ENCODE measurements around the gene GLDN. TPM values are rescaled to one million over a fixed set of nuclear protein-coding genes. Genes with fewer than 3 reads are reported as not detected.
"Not testable (repeated sequence)": the region's sequence is repeated elsewhere in the genome, so short reads cannot be mapped to it uniquely, and the experiment has no call there.

The GLDN gene
- total and polyA plus RNA-seq, 7 donors, result 0.46 to 5.5 (median 1.4) TPM; not detected in 1

DNA sequence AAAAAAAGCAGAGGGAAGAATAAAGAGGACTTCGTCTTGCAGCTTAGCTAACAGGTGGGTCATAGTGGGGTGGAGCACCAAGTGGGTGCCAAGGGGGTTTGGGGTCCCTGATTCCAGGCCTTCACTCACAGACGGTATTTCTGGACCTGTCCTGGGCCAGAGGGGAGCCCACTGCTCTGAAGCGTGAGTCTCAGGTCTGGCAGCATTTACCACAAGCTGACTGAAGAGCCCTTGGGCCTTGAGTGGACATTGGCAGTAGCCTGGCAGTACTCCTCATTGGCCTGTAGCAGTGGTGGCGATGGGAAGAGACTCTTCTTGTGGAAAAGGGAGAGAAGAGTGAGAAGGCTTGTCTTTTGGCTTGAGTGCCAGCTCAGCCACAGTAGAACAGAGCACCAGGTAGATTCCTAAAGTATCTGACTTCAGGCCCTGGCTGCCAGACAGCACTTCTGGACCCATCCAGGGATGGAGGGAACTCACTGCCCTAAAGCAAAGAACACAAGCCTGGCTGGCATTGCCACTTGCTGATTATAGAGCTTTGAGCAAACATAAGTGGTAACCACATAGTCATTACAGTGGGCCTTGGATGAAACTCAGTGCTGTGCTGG lies 72.9 kb downstream of the GLDN start:
- H3K36me3 ChIP-seq, result no peaks in the 10 kb centered on the region
- H3K9me3 ChIP-seq, result no peaks in the 10 kb centered on the region
- TF ChIP-seq, protein P1, sequence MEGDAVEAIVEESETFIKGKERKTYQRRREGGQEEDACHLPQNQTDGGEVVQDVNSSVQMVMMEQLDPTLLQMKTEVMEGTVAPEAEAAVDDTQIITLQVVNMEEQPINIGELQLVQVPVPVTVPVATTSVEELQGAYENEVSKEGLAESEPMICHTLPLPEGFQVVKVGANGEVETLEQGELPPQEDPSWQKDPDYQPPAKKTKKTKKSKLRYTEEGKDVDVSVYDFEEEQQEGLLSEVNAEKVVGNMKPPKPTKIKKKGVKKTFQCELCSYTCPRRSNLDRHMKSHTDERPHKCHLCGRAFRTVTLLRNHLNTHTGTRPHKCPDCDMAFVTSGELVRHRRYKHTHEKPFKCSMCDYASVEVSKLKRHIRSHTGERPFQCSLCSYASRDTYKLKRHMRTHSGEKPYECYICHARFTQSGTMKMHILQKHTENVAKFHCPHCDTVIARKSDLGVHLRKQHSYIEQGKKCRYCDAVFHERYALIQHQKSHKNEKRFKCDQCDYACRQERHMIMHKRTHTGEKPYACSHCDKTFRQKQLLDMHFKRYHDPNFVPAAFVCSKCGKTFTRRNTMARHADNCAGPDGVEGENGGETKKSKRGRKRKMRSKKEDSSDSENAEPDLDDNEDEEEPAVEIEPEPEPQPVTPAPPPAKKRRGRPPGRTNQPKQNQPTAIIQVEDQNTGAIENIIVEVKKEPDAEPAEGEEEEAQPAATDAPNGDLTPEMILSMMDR (IDR thresholded peaks at IDR 0.05), result no peak
- TF ChIP-seq EP300 (IDR thresholded peaks at IDR 0.05), result no peak
- TF ChIP-seq POLR2A (IDR thresholded peaks at IDR 0.05), result no peak
- TF ChIP-seq POLR2AphosphoS5 (IDR thresholded peaks at IDR 0.05), result no peak
- no peak overlapping the region for H3K4me3 ChIP-seq
- H3K27me3 ChIP-seq, result no peaks in the 10 kb centered on the region
- 91 to 93% methylated on average over 4 of the region's 4 CpGs for WGBS, 2 donors
- no peaks in the 10 kb centered on the region for H3K4me1 ChIP-seq
- no peak overlapping the region for H3K27ac ChIP-seq
- DNase-seq, result no peak
- intact Hi-C loops (cut with DNase I), result no loop called here

- Histone ChIP-seq H3K27me3 (no peaks in the 10 kb centered on the region), H3K4me3 (no peak overlapping the region), H3K27ac (no peak overlapping the region), H3K9me3 (no peaks in the 10 kb centered on the region), H3K36me3 (no peaks in the 10 kb centered on the region), H3K4me1 (no peaks in the 10 kb centered on the region)
- intact Hi-C loops (cut with DNase I), result no loop called here
- no peak for TF ChIP-seq POLR2AphosphoS5 (IDR thresholded peaks at IDR 0.05)
- TF ChIP-seq, protein P1 (IDR thresholded peaks at IDR 0.05), result no peak
- TF ChIP-seq EP300 (IDR thresholded peaks at IDR 0.05), result no peak
- TF ChIP-seq POLR2A (IDR thresholded peaks at IDR 0.05), result no peak
- WGBS, 2 donors, result 62 to 66% methylated on average over 4 of the region's 4 CpGs
- DNase-seq, result no peak
These were observed 74.7 kb downstream of the GLDN start for GRCh38 chr15:51416129-51416528.

DNA sequence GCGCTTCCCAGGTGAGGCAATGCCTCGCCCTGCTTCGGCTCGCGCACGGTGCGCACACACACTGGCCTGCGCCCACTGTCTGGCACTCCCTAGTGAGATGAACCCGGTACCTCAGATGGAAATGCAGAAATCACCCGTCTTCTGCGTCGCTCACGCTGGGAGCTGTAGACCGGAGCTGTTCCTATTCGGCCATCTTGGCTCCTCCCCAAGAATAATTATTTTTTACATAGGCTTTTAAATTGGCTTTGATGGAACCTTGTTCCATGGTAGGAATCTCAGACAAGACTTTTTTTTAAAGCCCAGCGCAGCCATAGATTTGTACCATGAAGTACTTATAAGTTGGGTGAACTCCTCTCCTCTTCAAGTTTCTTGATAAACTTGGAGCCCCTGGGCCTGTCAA lies 81.6 kb downstream of the GLDN start:
- intact Hi-C loops (cut with DNase I); DNase-seq; H3K9me3 ChIP-seq; H3K36me3 ChIP-seq; H3K27ac ChIP-seq; H3K4me1 ChIP-seq; H3K4me3 ChIP-seq; H3K27me3 ChIP-seq: not testable (repeated sequence)
- WGBS, 2 donors, result 95 to 96% methylated on average over 7 of the region's 16 CpGs

- WGBS, 2 donors, result 72 to 82% methylated on average over 1 of the region's 1 CpG
- no peaks in the 10 kb centered on the region for H3K36me3 ChIP-seq
- H3K4me1 ChIP-seq, result no peaks in the 10 kb centered on the region
- no peaks in the 10 kb centered on the region for H3K27me3 ChIP-seq
- intact Hi-C loops (cut with DNase I), result no loop called here
- no peak overlapping the region for H3K27ac ChIP-seq
- H3K9me3 ChIP-seq, result no peaks in the 10 kb centered on the region
- DNase-seq, result no peak
- TF ChIP-seq EP300 (IDR thresholded peaks at IDR 0.05) (no peak), POLR2AphosphoS5 (IDR thresholded peaks at IDR 0.05) (no peak), POLR2A (IDR thresholded peaks at IDR 0.05) (no peak)
- TF ChIP-seq, protein P1 (IDR thresholded peaks at IDR 0.05), result no peak
- H3K4me3 ChIP-seq, result no peak overlapping the region
These were observed 83.3 kb downstream of the GLDN start for GRCh38 chr15:51424780-51425179.

GRCh38 chr15:51425517-51426040 lies 84.1 kb downstream of the GLDN start:
- Histone ChIP-seq H3K9me3 (no peaks in the 10 kb centered on the region), H3K4me1 (no peaks in the 10 kb centered on the region), H3K36me3 (no peaks in the 10 kb centered on the region), H3K27me3 (no peaks in the 10 kb centered on the region), H3K4me3 (no peak overlapping the region), H3K27ac (no peak overlapping the region)
- no peak for DNase-seq
- TF ChIP-seq, protein P1 (IDR thresholded peaks at IDR 0.05), result no peak
- TF ChIP-seq POLR2AphosphoS5 (IDR thresholded peaks at IDR 0.05) (no peak), EP300 (IDR thresholded peaks at IDR 0.05) (no peak), POLR2A (IDR thresholded peaks at IDR 0.05) (no peak)
- WGBS, 2 donors, result 14 to 55% methylated on average over 1 of the region's 1 CpG
- intact Hi-C loops (cut with DNase I), result no loop called here

Data from sigmoid colon (tissue), 7 donors.